Stimulated activated memory B cell treated with anti-CD40 and anti-IgM and Interleukin-4, amounts not matched to agents 10 μg/mL and 1 μg/mL and 100 μg/mL, for 72 hours (primary cell): ENCODE results near the gene HKDC1.

ENCODE experiments used
- ATAC-seq: fragments of 150-1000 bp; cut with Tn5 transposase; 2 replicates; pipeline ENCODE4 v1.10.0; 2021
- H3K27ac Mint-ChIP-seq: one replicate; pipeline ENCODE4 v1.8.0; 2022; ENCODE audit warnings: mild to moderate bottlenecking, mixed read lengths
- H3K27me3 Mint-ChIP-seq: one replicate; pipeline ENCODE4 v1.8.0; 2022; ENCODE audit warnings: mixed read lengths
- H3K36me3 Mint-ChIP-seq: one replicate; pipeline ENCODE4 v1.8.0; 2022; ENCODE audit warnings: mixed read lengths
- H3K4me1 Mint-ChIP-seq: one replicate; pipeline ENCODE4 v1.8.0; 2022; ENCODE audit warnings: mixed read lengths
- H3K4me3 Mint-ChIP-seq: one replicate; pipeline ENCODE4 v1.8.0; 2022; ENCODE audit warnings: mild to moderate bottlenecking, moderate library complexity, mixed read lengths
- H3K9me3 Mint-ChIP-seq: one replicate; pipeline ENCODE4 v1.8.0; 2022; ENCODE audit warnings: mixed read lengths

Gene HKDC1

GRCh38 chr10:69311309-69311708, 91.2 kb downstream of the HKDC1 start:
- Mint-ChIP-seq H3K9me3 (no peaks in the 10 kb centered on the region), H3K4me1 (no peaks in the 10 kb centered on the region), H3K27me3 (no peaks in the 10 kb centered on the region), H3K36me3 (no peaks in the 10 kb centered on the region), H3K27ac (no peak overlapping the region), H3K4me3 (no peak overlapping the region)
- no peak for ATAC-seq

- no peaks in the 10 kb centered on the region for H3K27me3 Mint-ChIP-seq
- no peak for ATAC-seq
- H3K36me3 Mint-ChIP-seq: no peaks in the 10 kb centered on the region
- peaks cover 3% of the 10 kb centered on the region for H3K4me1 Mint-ChIP-seq
- H3K9me3 Mint-ChIP-seq: no peaks in the 10 kb centered on the region
- no peak overlapping the region for H3K27ac Mint-ChIP-seq
- H3K4me3 Mint-ChIP-seq: no peak overlapping the region
Measured at GRCh38 chr10:69312528-69312927, 92.4 kb downstream of the HKDC1 start.

DNA sequence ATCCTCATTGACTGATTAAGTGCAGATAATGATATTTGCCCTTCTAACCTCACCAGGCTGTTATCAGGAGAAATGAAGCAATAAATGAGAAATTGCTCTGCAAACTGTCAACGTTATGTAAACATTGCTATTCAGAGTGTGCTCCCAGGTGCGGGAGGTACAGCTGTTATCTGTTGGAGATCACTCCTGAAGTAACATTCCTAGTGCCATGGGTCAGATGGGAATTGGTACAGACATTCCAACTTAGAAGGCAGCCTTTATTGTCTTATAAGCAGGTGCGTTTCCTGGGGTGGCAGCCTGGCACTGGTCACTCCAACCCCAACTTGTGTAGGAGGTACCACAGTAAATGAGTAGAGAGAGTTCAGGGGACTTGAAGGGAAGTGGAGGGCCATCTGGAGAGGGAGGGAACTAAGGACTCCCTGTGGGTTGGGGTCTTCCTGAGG, 95.0 kb downstream of the HKDC1 start:
- Mint-ChIP-seq H3K4me3 (no peak overlapping the region), H3K27ac (no peak overlapping the region), H3K27me3 (no peaks in the 10 kb centered on the region), H3K9me3 (no peaks in the 10 kb centered on the region), H3K4me1 (peaks cover 15% of the 10 kb centered on the region), H3K36me3 (no peaks in the 10 kb centered on the region)
- no peak for ATAC-seq

- Mint-ChIP-seq H3K27ac (peak overlapping the region; percentile 8), H3K36me3 (no peaks in the 10 kb centered on the region), H3K27me3 (no peaks in the 10 kb centered on the region), H3K9me3 (no peaks in the 10 kb centered on the region), H3K4me1 (peaks cover 22% of the 10 kb centered on the region), H3K4me3 (no peak overlapping the region)
- ATAC-seq: no peak
Measured at GRCh38 chr10:69315610-69316312, 95.6 kb downstream of the HKDC1 start.

DNA sequence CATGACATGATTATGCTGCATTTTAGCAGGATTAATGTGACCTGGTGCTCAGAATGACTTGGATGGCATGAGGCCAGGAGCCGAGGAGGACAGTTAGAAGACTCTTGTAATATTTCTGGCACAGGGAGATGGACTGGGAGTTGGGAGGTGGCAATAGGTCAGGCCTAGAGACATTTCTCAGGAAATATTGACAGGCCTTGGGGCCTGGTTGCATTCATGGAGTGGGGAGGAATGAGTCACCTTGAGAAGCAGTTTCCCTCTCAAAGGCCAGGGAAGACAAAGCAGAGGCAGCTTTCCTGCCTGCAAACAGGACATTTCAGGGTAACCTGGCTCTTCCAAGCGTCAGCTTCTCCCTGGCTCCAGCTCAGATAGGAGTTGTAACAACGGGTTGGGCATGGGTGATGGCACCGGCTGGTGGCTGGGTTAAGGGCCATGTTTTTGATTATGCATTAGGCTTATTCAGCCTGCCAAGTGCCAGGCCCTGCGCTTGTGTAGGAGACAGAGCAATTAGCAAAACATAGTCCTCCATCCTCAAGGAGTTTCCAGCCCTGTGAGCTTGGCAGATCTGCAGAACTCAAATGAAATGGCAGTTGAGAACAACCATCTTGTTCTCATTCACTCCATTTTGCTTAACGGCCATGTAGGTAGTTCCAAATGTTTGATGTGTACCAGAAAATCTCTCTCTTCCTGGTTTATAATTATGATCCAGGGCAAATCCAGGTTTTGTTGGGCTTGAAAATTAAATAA, 96.4 kb downstream of the HKDC1 start:
- H3K4me3 Mint-ChIP-seq: no peak overlapping the region
- no peak for ATAC-seq
- H3K9me3 Mint-ChIP-seq: no peaks in the 10 kb centered on the region
- no peaks in the 10 kb centered on the region for H3K36me3 Mint-ChIP-seq
- H3K27ac Mint-ChIP-seq: peak overlapping the region; percentile 8
- no peaks in the 10 kb centered on the region for H3K27me3 Mint-ChIP-seq
- H3K4me1 Mint-ChIP-seq: peaks cover 29% of the 10 kb centered on the region
